WERI-Rb-1 (cell line): ENCODE measurements around the gene LRRC56.

Experiments
- DNase-seq: peaks from one replicate; pipeline ENCODE4 v3.0.0-alpha.2; 2020
- H3K27ac ChIP-seq: fragments of 250-450 bp; sonication (Bioruptor Pico); 2 replicates; pipeline ENCODE4 v1.5.1; 2020; ENCODE audit warnings: mild to moderate bottlenecking, moderate library complexity
- H3K27me3 ChIP-seq: fragments of 250-450 bp; sonication (Bioruptor Pico); 2 replicates; pipeline ENCODE4 v1.5.1; 2021; ENCODE audit warnings: mild to moderate bottlenecking, low read depth, moderate library complexity; ENCODE audit not compliant: insufficient read depth, severe bottlenecking
- H3K36me3 ChIP-seq: fragments of 250-450 bp; sonication (Bioruptor Pico); 2 replicates; pipeline ENCODE4 v1.5.1; 2020; ENCODE audit warnings: mild to moderate bottlenecking, moderate library complexity
- H3K4me3 ChIP-seq: 2 replicates; pipeline ENCODE4 v1.5.1; 2011; ENCODE audit warnings: low read depth, mild to moderate bottlenecking, control low read depth, low read length
- H3K9me3 ChIP-seq: fragments of 250-450 bp; sonication (Bioruptor Pico); 2 replicates; pipeline ENCODE4 v1.5.1; 2021; ENCODE audit warnings: mild to moderate bottlenecking, moderate library complexity; ENCODE audit not compliant: severe bottlenecking
- CTCF ChIP-seq: IDR thresholded peaks from 2 replicates; pipeline ENCODE4 v1.5.1; 2011; ENCODE audit warnings: low read depth, mild to moderate bottlenecking, control low read depth, inconsistent platforms, low read length

Gene LRRC56

GRCh38 chr11:551131-551530, 13.8 kb downstream of the LRRC56 start:
- no peak for DNase-seq
- no peaks in the 10 kb centered on the region for H3K36me3 ChIP-seq
- TF ChIP-seq CTCF = no peak
- H3K4me3 ChIP-seq = no peak overlapping the region
- H3K27ac ChIP-seq = no peak overlapping the region
- H3K27me3 ChIP-seq = peaks cover 8% of the 10 kb centered on the region
- no peaks in the 10 kb centered on the region for H3K9me3 ChIP-seq

GRCh38 chr11:551596-551995, 14.3 kb downstream of the LRRC56 start:
- no peak for TF ChIP-seq CTCF
- H3K4me3 ChIP-seq = no peak overlapping the region
- H3K36me3 ChIP-seq = no peaks in the 10 kb centered on the region
- DNase-seq = no peak
- H3K9me3 ChIP-seq = no peaks in the 10 kb centered on the region
- no peak overlapping the region for H3K27ac ChIP-seq
- H3K27me3 ChIP-seq = peaks cover 13% of the 10 kb centered on the region

GRCh38 chr11:553083-553987, 16.0 kb downstream of the LRRC56 start:
- TF ChIP-seq CTCF = no peak
- H3K9me3 ChIP-seq = no peaks in the 10 kb centered on the region
- H3K27me3 ChIP-seq = peaks cover 19% of the 10 kb centered on the region
- H3K36me3 ChIP-seq = no peaks in the 10 kb centered on the region
- no peak for DNase-seq
- H3K4me3 ChIP-seq = no peak overlapping the region
- no peak overlapping the region for H3K27ac ChIP-seq

GRCh38 chr11:553988-554340, 16.6 kb downstream of the LRRC56 start:
- Histone ChIP-seq H3K4me3 (no peak overlapping the region), H3K27me3 (peaks cover 19% of the 10 kb centered on the region), H3K27ac (no peak overlapping the region), H3K36me3 (no peaks in the 10 kb centered on the region), H3K9me3 (no peaks in the 10 kb centered on the region)
- DNase-seq = no peak
- no peak for TF ChIP-seq CTCF

- Histone ChIP-seq H3K36me3 (no peaks in the 10 kb centered on the region), H3K4me3 (peak overlapping the region; percentile 65), H3K27ac (no peak overlapping the region), H3K27me3 (peaks cover 19% of the 10 kb centered on the region), H3K9me3 (no peaks in the 10 kb centered on the region)
- peak; percentile 81 for DNase-seq
- TF ChIP-seq CTCF = peak; percentile 79
These were observed 17.3 kb downstream of the LRRC56 start for GRCh38 chr11:554428-555226.
